DOHH2 (cell line): ENCODE measurements around the gene TRIM24.

ENCODE experiments used
- EZH2phosphoT487 ChIP-seq: fragments of 200-600 bp; sonication (generic); IDR thresholded peaks from 2 replicates; pipeline ENCODE4 v1.6.1; 2017; ENCODE audit warnings: borderline replicate concordance, mild to moderate bottlenecking, antibody characterized with exemption, low read length, moderate library complexity, mixed read lengths
- TF ChIP-seq, protein P1 (sequence below): fragments of 200-600 bp; sonication (generic); IDR thresholded peaks from one replicate; pipeline ENCODE4 v1.5.1; 2014; ENCODE audit warnings: antibody characterized with exemption, mild to moderate bottlenecking, low read depth, low read length; ENCODE audit not compliant: poor library complexity, severe bottlenecking

GRCh38 chr7:138491612-138492386 is 31.7 kb downstream of the TRIM24 start:
- TF ChIP-seq, protein P1, sequence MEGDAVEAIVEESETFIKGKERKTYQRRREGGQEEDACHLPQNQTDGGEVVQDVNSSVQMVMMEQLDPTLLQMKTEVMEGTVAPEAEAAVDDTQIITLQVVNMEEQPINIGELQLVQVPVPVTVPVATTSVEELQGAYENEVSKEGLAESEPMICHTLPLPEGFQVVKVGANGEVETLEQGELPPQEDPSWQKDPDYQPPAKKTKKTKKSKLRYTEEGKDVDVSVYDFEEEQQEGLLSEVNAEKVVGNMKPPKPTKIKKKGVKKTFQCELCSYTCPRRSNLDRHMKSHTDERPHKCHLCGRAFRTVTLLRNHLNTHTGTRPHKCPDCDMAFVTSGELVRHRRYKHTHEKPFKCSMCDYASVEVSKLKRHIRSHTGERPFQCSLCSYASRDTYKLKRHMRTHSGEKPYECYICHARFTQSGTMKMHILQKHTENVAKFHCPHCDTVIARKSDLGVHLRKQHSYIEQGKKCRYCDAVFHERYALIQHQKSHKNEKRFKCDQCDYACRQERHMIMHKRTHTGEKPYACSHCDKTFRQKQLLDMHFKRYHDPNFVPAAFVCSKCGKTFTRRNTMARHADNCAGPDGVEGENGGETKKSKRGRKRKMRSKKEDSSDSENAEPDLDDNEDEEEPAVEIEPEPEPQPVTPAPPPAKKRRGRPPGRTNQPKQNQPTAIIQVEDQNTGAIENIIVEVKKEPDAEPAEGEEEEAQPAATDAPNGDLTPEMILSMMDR = no peak
- TF ChIP-seq EZH2phosphoT487 = no peak
